Embryonic facial prominence (tissue), 1 donor: ENCODE data around the gene MRAP.
"Not testable (repeated sequence)": the region's sequence is repeated elsewhere in the genome, so short reads cannot be mapped to it uniquely, and the experiment has no call there.

ENCODE experiments used
- DNase-seq: peaks from one replicate; pipeline ENCODE4 v3.0.0-alpha.2; 2016; ENCODE audit errors: extremely low spot score

MRAP gene

GRCh38 chr21:32300117-32300681, 1.5 kb downstream of the MRAP start:
- no peak for DNase-seq

- DNase-seq, result no peak
These were observed 2.9 kb downstream of the MRAP start for GRCh38 chr21:32301596-32301995.

GRCh38 chr21:32302560-32302959, 3.9 kb downstream of the MRAP start:
- no peak for DNase-seq

- DNase-seq, result no peak
These were observed 4.7 kb downstream of the MRAP start for GRCh38 chr21:32303385-32303784.

GRCh38 chr21:32304998-32305397, 6.3 kb downstream of the MRAP start:
- no peak for DNase-seq

GRCh38 chr21:32306021-32306780, 7.5 kb downstream of the MRAP start:
- DNase-seq, result no peak

- no peak for DNase-seq
These were observed 9.1 kb downstream of the MRAP start for GRCh38 chr21:32307706-32308105.

GRCh38 chr21:32308696-32309095, 10.0 kb downstream of the MRAP start:
- no peak for DNase-seq

GRCh38 chr21:32309906-32310460, 11.3 kb downstream of the MRAP start:
- no peak for DNase-seq

GRCh38 chr21:32310976-32311375, 12.3 kb downstream of the MRAP start:
- DNase-seq, result not testable (repeated sequence)

- DNase-seq, result no peak
These were observed 13.0 kb downstream of the MRAP start for GRCh38 chr21:32311621-32312020.

- DNase-seq, result no peak
These were observed 13.7 kb downstream of the MRAP start for GRCh38 chr21:32312326-32312725.

GRCh38 chr21:32312976-32313375, 14.3 kb downstream of the MRAP start:
- no peak for DNase-seq

- DNase-seq, result no peak
These were observed 16.2 kb downstream of the MRAP start for GRCh38 chr21:32314806-32315205.

- DNase-seq, result no peak
These were observed 17.0 kb downstream of the MRAP start for GRCh38 chr21:32315511-32316281.

GRCh38 chr21:32316361-32317215, 17.9 kb downstream of the MRAP start:
- no peak for DNase-seq

- no peak for DNase-seq
These were observed 19.1 kb downstream of the MRAP start for GRCh38 chr21:32317726-32318125.

- DNase-seq, result no peak
These were observed 20.4 kb downstream of the MRAP start for GRCh38 chr21:32319012-32319411.

- no peak for DNase-seq
These were observed 21.4 kb downstream of the MRAP start for GRCh38 chr21:32320059-32320458.

- no peak for DNase-seq
These were observed 22.1 kb downstream of the MRAP start for GRCh38 chr21:32320726-32321125.

- no peak for DNase-seq
These were observed 22.8 kb downstream of the MRAP start for GRCh38 chr21:32321480-32321879.

- DNase-seq, result no peak
These were observed 23.4 kb downstream of the MRAP start for GRCh38 chr21:32322103-32322502.
